ENCODE measurements around the gene GEMIN2.
"Not testable (repeated sequence)": the region's sequence is repeated elsewhere in the genome, so short reads cannot be mapped to it uniquely, and the experiment has no call there.

Gene GEMIN2, protein sequence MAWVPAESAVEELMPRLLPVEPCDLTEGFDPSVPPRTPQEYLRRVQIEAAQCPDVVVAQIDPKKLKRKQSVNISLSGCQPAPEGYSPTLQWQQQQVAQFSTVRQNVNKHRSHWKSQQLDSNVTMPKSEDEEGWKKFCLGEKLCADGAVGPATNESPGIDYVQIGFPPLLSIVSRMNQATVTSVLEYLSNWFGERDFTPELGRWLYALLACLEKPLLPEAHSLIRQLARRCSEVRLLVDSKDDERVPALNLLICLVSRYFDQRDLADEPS

DNA sequence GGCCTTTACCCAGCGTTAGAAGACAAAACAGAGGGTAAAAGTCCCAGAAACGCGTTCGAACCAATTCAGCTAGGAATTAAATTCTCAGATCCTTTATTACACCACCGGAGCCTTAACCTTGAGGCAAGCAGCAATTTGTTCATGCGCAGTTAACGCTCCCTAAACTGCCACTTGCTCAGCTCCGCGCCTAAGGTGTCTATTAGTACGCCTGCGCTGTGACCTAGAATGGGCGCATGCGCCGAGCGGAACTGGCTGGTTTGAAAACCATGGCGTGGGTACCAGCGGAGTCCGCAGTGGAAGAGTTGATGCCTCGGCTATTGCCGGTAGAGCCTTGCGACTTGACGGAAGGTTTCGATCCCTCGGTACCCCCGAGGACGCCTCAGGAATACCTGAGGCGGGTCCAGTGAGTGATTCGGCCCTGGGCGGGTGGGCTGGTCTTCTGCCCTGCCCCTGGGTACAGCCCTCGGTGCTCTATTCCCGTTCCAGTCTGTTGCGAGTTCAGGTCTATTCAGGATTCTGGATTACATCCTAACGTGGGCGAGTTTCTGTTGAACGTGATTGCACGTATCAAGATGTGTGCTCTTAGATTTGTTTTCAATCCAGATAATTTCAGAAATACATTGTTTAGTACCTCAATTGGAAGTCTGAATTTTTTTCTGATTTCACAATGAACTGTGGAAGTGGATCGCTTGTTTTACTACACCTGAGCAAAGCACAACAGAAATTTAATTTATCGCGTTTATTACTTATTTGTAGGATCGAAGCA lies at the start of gene GEMIN2:
GEMIN2 (plus strand) TSS at position 251 of the 766 bp plus-strand sequence; CDS start at position 267, 16 bp downstream.
- DNase-seq: peak; percentile 97 to 98 (median 98)

GRCh38 chr14:39069169-39069805 lies 44.8 kb upstream of the GEMIN2 start:
- not testable (repeated sequence) for DNase-seq

DNA sequence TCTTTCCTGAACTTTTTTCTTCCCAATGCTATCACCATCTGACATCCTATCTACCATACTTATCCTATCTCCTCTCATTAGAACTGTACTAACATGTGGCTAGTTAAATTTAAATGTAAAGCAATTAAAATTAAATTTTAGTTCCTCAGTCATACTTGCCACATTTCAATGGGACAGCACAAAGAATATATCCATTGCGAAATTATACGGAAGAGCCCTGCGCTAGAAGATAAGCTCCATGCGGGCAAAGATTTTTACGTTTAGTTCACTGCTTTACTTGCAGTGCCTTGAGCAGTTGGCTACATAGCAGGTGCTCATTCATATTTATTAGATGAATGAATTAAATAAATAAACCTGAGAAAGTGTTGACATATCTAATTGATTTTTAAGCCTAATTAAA lies 44.2 kb upstream of the GEMIN2 start:
- no peak for DNase-seq

DNA sequence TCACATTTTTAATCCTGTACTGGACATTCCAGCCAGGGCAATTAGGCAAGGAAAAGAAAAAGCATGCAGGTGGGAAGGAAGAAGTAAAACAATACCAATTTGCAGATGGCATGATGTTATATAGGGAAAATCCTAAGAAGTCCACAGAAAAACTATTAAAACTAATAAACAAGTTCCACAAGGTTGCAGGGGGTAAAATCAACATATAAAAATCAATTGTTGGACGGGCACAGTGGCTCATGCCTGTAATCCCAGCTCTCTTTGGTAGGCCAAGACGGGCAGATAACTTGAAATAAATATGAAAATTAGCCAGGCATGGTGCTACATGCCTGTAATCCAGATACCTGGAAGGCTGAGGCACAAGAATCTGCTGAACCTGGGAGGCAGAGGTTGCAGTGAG lies 43.0 kb upstream of the GEMIN2 start:
- no peak for DNase-seq

DNA sequence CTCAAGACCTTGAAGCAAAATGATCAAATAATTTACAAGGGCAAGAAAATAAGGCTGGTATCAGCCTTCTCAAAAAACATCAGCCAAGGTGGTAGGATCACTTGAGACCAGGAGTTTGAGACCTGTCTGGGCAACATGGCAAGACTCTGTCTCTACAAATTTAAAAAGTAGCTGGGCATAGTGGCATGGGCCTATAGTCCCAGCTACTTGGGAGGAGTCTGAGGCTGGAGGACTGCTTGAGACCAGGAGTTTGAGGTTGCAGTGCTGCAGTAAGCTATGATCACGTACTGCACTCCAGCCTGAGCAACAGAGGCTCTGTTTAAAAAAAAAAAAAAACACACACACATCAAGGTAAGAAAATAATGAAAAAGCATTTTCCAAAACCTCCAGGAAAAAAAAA lies 33.2 kb upstream of the GEMIN2 start:
- no peak for DNase-seq

DNA sequence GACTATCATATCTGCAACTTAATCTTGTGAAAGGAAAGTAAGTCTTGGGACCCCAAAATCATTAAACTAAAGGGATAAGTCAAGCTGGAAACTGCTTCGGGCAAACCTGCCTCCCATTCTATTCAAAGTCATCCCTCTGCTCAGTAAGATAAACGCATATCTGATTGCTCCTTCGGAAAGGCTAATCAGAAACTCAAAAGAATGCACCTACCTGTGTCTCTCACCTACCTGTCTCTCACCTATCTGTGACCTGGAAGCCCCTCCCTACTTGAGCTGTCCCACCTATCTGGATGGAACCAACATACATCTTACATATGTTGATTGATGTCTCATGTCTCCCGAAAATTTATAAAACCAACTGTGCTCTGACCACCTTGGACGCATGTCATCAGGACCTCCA lies 31.0 kb upstream of the GEMIN2 start:
- no peak for DNase-seq

GRCh38 chr14:39085933-39086332 lies 28.2 kb upstream of the GEMIN2 start:
- DNase-seq: no peak

GRCh38 chr14:39087493-39087892 lies 26.6 kb upstream of the GEMIN2 start:
- DNase-seq: no peak

- no peak for DNase-seq
These were observed 23.5 kb upstream of the GEMIN2 start for GRCh38 chr14:39090548-39091111.

DNA sequence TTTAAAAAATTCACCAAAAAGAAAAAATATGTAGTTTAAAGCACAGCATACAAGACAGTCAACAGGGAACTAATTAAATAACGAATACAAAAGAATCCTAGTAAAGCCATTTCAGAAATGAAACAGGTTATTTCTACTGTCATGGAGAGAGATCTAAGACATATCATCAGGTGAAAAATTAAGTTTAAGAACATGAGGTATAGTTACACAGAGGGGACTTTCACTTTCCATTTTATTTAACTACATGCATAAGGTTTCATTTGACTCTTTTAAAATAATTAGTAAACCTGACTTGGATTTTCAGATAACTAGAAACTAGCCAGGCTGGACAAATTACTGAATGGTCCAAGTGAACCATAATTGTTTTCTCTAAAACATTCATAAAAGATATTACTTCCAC lies 22.4 kb upstream of the GEMIN2 start:
- DNase-seq: no peak

DNA sequence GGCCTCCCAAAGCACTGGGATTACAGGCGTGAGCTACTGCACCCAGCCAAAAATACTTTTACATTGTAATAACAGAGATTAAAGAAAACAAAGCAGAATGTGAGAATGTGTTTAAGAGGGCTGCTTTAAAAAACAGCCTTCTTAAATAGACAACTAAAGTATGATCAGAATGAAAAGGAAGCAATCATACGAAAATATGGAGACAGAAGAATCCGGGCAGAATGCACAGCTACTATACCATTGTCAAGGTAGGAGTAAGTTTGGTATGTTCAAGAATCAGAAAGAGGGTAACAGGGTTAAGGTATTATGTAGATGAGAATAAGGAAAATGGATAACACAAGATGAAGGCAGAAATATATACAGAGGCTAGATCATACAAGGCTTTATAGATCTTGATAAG lies 19.6 kb upstream of the GEMIN2 start:
- DNase-seq: no peak

DNA sequence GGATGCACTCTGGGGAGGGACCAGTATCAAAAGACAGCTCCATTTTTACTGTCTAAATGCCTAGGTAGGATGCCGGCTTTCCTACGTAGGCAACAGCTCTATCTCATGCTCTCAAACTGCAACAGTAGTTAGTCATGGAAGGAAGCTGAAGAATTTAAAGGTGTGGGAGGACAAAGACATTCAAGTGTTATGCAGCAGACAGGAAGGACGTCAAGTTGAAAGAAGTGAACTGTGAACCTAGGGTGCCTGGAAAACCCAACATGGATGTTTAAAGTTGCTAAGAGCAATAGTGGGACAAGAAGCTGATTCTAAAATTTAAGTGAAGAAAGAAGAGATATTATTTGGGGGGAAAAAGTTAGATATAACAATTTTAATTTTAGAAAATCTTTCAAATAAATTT lies 17.0 kb upstream of the GEMIN2 start:
- no peak for DNase-seq

GRCh38 chr14:39099215-39099614 lies 14.9 kb upstream of the GEMIN2 start:
- not testable (repeated sequence) for DNase-seq

GRCh38 chr14:39099748-39100147 lies 14.4 kb upstream of the GEMIN2 start:
- DNase-seq: no peak

DNA sequence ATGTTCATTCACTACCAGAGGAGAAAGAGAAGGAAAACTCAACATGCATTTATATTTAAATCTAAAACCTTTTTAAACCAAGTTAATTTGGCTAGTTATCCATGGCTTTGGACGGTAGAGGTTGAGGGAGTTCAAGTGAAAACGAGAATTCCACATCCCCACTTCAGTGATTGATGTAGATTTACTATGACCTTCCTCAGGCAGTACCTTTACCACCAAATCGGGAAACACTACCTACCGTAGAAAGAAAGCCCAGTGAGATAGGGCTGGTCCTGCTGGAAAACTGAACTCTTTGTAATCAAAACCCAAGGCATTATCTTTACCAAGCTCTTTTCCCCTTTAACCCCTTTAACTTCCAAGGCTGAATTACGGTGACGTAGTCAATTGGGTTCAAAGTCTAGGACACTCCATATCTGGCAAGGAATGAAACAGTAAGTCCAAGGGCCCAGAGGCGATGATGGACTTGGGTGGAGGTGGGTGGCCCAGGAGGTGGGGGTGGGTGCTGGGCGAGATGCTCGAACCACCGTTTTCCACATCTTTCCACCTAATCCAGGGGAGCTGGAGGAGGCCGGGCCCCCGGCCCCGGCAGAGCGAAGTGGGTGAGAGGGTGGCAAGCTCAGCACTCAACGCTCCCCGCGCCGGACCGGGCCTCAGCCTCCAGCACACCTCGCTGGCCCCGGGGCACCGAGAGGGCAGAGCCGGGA lies 11.7 kb upstream of the GEMIN2 start:
- peak in 2 of 3 donors; percentile 33 to 34 for DNase-seq

GRCh38 chr14:39102969-39103957 lies 10.9 kb upstream of the GEMIN2 start, which contains the start of gene SEC23A:
Gene SEC23A, minus strand, starts transcription at chr14:39103235. Its CDS starts 7,117 bp downstream, at chr14:39096118.
- DNase-seq: peak; percentile 81 to 92 (median 83)

- not testable (repeated sequence) for DNase-seq
These were observed 9.9 kb upstream of the GEMIN2 start for GRCh38 chr14:39104078-39104801.

DNA sequence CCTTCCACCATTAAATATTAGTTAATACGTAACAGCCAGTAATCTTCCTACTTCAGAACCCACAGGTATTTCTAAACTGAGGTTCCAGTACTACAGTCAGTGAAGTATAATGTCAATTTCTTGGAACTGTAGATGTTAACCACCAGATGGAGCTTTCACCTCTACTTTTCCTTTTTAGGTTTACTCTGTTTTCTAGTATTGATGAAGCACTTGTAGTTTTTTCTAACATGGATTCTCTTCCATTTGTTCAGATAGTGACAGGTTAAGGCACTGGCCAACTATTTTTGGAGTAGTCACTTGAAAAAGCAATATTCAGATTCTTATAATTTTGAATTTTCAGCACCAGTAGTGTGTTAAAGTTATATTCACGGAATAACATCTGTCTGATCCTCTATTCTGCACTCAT lies 6.5 kb upstream of the GEMIN2 start:
- DNase-seq: peak; percentile 4 to 35 (median 23)

- DNase-seq: no peak
These were observed 5.3 kb upstream of the GEMIN2 start for GRCh38 chr14:39108791-39109190.

DNA sequence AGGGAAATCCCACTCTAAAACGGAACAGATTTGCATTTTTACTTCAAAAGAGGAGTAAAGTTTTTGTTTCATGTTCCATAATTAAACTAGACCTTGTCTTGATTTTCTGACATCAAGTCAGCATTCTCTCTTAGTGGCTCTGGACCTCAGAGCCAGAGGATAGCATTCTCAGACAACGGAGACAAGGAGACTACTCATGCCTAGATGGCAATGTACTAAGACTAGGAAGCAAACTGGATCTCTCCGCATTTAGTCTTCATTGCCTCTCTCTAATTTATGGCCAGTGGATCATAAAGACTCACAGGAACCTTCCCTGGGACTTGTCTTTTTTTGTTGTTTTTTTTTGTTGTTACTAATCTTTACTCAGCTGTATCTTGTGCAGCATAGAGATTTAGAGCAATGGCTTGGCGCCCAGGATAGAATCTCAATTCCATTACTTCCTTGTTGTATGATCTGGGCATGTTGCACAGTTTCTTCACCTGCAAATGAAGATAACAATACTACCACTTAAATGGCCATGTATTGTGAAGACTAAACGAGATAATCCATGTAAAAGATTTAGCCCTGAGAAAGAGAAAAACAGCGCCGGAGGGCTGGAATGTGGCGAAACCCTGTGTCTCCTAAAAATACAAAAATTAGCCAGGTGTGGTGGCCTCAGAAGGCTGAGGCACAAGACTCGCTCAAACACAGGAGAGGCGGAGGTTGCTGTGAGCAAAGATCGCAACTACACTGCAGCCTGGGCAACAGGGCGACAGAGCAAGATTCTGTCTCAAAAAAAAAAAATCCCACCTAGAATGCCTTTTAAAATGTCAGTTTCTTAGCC lies 4.0 kb upstream of the GEMIN2 start:
- no peak for DNase-seq

Measured in suppressor macrophage treated with lipopolysaccharide for 1 hour (primary cell).